ENCODE measurements around the gene NOL6.

DNA sequence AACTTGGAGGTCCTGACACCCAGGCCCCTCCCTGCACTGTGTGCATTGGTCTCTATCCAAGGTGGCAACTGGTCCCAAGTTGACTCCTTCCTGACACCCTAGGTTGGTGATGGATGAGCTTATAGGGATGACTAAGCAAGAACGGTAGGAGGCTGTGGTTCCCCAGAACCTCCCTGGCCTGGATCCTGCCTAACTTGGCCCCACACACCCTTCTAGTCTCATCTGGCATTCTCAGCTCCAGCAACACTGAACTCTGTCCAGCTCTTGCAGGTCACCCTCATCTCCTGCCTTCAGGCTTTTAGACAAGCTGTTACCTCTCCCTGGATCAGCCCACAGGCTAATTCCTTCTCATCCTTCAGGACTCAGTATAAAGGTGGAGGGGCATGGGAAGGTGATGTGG, 42.8 kb downstream of the NOL6 start:
- TF ChIP-seq CTCF (IDR thresholded peaks at IDR 0.05; ENCODE audit: low read depth, low read length, poor library complexity, severe bottlenecking) (no peak), EZH2phosphoT487 (IDR thresholded peaks at IDR 0.05; ENCODE audit: borderline replicate concordance, low read length) (no peak)

Measured in DOHH2 (cell line).